ENCODE measurements around the gene TBC1D4. TPM values are rescaled to one million over a fixed set of nuclear protein-coding genes. Genes with fewer than 3 reads are reported as not detected.
A peak's percentile ranks its signal among the peaks of the same experiment; 100 is the strongest.

Gene TBC1D4
- total and polyA plus RNA-seq, 9 donors: 26.2 to 91.3 (median 52.6) TPM

DNA sequence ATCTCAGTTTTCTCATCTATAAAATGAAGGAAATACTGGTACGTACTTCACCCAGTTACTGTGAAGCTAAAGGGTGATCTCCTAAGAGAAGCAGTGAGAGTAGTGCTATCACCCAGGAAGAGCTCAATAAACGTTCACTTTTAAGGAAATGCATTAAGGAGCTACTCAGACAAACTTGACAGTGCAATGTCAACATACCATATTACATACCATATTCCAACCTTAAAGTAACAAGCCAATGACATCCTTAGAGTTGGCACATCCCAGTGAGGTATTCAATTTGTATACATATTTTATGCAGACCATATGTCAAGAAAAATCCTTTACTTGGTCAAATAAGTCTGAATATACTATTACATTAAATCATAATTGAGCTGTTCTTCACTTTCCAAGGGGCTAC lies 7.0 kb downstream of the TBC1D4 start:
- Histone ChIP-seq H3K27ac (no peak overlapping the region), H3K36me3 (no peaks in the 10 kb centered on the region), H3K9me3 (no peaks in the 10 kb centered on the region), H3K27me3 (no peaks in the 10 kb centered on the region), H3K4me1 (ENCODE audit: insufficient read depth) (peaks cover 15% of the 10 kb centered on the region), H3K4me3 (no peak overlapping the region)
- intact Hi-C loops (cut with DNase I): loop anchor here in 1 of 4 donors (10.0 kb wide), 1 partner anchor 100 kb away; no protein-coding TSS in a partner anchor
- DNase-seq: no peak
- TF ChIP-seq EP300 (IDR thresholded peaks at IDR 0.05) (no peak), POLR2A (IDR thresholded peaks at IDR 0.05) (no peak)
- TF ChIP-seq, protein P1, sequence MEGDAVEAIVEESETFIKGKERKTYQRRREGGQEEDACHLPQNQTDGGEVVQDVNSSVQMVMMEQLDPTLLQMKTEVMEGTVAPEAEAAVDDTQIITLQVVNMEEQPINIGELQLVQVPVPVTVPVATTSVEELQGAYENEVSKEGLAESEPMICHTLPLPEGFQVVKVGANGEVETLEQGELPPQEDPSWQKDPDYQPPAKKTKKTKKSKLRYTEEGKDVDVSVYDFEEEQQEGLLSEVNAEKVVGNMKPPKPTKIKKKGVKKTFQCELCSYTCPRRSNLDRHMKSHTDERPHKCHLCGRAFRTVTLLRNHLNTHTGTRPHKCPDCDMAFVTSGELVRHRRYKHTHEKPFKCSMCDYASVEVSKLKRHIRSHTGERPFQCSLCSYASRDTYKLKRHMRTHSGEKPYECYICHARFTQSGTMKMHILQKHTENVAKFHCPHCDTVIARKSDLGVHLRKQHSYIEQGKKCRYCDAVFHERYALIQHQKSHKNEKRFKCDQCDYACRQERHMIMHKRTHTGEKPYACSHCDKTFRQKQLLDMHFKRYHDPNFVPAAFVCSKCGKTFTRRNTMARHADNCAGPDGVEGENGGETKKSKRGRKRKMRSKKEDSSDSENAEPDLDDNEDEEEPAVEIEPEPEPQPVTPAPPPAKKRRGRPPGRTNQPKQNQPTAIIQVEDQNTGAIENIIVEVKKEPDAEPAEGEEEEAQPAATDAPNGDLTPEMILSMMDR (IDR thresholded peaks at IDR 0.05): no peak
- 46 to 71% (median 65%) methylated on average over 2 of the region's 2 CpGs for WGBS, 3 donors

DNA sequence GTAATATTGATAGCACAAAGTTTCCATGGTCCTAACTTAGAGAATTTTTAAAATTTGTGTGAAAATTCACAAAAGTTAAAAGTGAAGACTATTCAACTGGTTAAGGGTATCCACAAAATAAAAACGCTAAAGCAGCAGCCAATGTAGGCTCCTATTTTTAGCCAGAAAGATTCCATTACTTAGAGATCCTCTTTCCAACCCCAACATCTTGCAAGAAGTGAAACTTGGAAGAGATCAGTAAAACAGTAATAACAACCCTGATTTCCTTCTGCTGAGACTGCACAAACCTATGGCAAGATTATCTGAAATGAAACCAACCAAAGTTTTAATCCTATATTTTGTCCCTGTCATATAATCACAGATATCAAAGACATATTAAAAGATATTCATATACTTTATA lies 8.5 kb downstream of the TBC1D4 start:
- 0 to 7% (median 0%) methylated on average over 1 of the region's 1 CpG for WGBS, 3 donors
- H3K27ac ChIP-seq: peak overlapping the region in 1 of 2 donors; percentile 30
- intact Hi-C loops (cut with DNase I): loop anchor here in 1 of 4 donors (10.0 kb wide), 1 partner anchor 99 kb away; no protein-coding TSS in a partner anchor

DNA sequence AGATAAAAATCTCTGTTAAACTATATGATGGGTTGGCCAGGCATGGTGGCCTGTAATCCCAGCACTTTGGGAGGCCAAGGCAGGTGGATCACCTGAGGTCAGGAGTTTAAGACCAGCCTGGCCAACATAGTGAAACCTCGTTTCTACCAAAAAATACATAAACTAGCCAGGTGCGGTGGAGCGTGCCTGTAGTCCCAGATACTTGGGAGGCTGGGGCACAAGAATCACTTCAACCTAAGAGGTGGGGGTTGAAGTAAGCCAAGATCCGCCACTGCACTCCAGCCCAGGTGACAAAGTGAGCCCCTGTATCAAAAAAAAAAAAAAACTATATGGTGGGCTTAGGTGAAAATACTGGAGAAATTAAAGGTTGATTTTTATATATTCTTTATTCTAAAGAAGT lies 11.3 kb downstream of the TBC1D4 start:
- Histone ChIP-seq H3K36me3 (no peaks in the 10 kb centered on the region), H3K9me3 (no peaks in the 10 kb centered on the region), H3K27me3 (no peaks in the 10 kb centered on the region), H3K4me1 (ENCODE audit: insufficient read depth) (peaks cover 9% of the 10 kb centered on the region), H3K27ac (no peak overlapping the region), H3K4me3 (no peak overlapping the region)
- TF ChIP-seq, protein P1 (IDR thresholded peaks at IDR 0.05): no peak
- TF ChIP-seq EP300 (IDR thresholded peaks at IDR 0.05): no peak
- no peak for TF ChIP-seq POLR2A (IDR thresholded peaks at IDR 0.05)
- whole genome bisulfite sequencing, 3 donors: 95 to 98% (median 96%) methylated on average over 4 of the region's 4 CpGs
- no peak for DNase-seq
- intact Hi-C loops (cut with DNase I): loop anchor here in 1 of 4 donors (10.0 kb wide), 1 partner anchor 96 kb away; no protein-coding TSS in a partner anchor

More for the DNA sequence above, 8.5 kb downstream of the TBC1D4 start:
- Histone ChIP-seq H3K4me3 (no peak overlapping the region), H3K36me3 (no peaks in the 10 kb centered on the region), H3K27me3 (no peaks in the 10 kb centered on the region), H3K9me3 (no peaks in the 10 kb centered on the region), H3K4me1 (ENCODE audit: insufficient read depth) (peaks cover 17% of the 10 kb centered on the region)
- TF ChIP-seq EP300 (IDR thresholded peaks at IDR 0.05): no peak
- TF ChIP-seq, protein P1 (IDR thresholded peaks at IDR 0.05): no peak
- no peak for TF ChIP-seq POLR2A (IDR thresholded peaks at IDR 0.05)
- DNase-seq: no peak

DNA sequence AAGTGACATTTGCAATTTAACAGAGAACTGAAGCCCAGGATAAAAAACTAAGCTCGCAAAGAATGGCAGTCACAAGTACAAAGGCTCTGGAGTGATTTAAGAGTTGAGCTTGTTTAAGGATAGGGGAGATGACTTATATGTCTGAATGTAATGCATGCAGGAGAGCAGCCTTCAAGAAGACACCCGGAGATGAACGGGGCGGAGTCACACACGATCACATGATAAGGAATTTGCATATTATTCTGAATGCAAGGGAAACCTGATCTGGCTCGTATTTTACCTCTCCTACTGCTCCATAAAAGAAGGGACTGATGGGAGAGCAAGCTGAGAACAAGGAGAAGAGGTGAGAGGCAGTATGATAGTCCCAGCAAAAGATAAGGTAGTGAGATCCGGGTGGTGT lies 12.9 kb downstream of the TBC1D4 start:
- H3K4me1 ChIP-seq (ENCODE audit: insufficient read depth): peaks cover 9% of the 10 kb centered on the region
- H3K27me3 ChIP-seq: no peaks in the 10 kb centered on the region
- H3K36me3 ChIP-seq: no peaks in the 10 kb centered on the region
- TF ChIP-seq POLR2A (IDR thresholded peaks at IDR 0.05): no peak
- TF ChIP-seq, protein P1 (IDR thresholded peaks at IDR 0.05): no peak
- no peak for TF ChIP-seq EP300 (IDR thresholded peaks at IDR 0.05)
- DNase-seq: no peak
- H3K4me3 ChIP-seq: no peak overlapping the region
- H3K27ac ChIP-seq: peak overlapping the region in 1 of 2 donors; percentile 51
- no peaks in the 10 kb centered on the region for H3K9me3 ChIP-seq
- 61 to 73% (median 69%) methylated on average over 7 of the region's 7 CpGs for WGBS, 3 donors
- intact Hi-C loops (cut with DNase I): no loop called here
